Germinal center (tissue), 1 donor: Measurements from ENCODE around the gene MCHR2.
A peak's percentile ranks its signal among the peaks of the same experiment; 100 is the strongest.
"Not testable (repeated sequence)": the region's sequence is repeated elsewhere in the genome, so short reads cannot be mapped to it uniquely, and the experiment has no call there.

Source experiments
- DNase-seq: peaks from one replicate; pipeline ENCODE4 v3.0.0; 2012; ENCODE audit warnings: mixed read lengths, low spot score

MCHR2 gene

GRCh38 chr6:99993533-99994251 is at the start of gene MCHR2:
MCHR2 (minus strand) TSS chr6:99994223; CDS start chr6:99956147, 38,076 bp downstream.
- no peak for DNase-seq

GRCh38 chr6:100038546-100038945 is 44.5 kb upstream of the MCHR2 start:
- not testable (repeated sequence) for DNase-seq

GRCh38 chr6:100035873-100036653 is 42.0 kb upstream of the MCHR2 start:
- no peak for DNase-seq

- no peak for DNase-seq
These were observed 29.8 kb upstream of the MCHR2 start for GRCh38 chr6:100023798-100024197.

- no peak for DNase-seq
These were observed 28.8 kb upstream of the MCHR2 start for GRCh38 chr6:100022847-100023246.

- DNase-seq = no peak
These were observed 14.8 kb upstream of the MCHR2 start for GRCh38 chr6:100008857-100009256.

- peak; percentile 37 for DNase-seq
These were observed 7.9 kb upstream of the MCHR2 start for GRCh38 chr6:100001915-100002388.

- no peak for DNase-seq
These were observed 3.1 kb upstream of the MCHR2 start for GRCh38 chr6:99997141-99997540.

GRCh38 chr6:99995916-99996315 is 1.9 kb upstream of the MCHR2 start:
- no peak for DNase-seq

GRCh38 chr6:99993146-99993532 is 884 bp downstream of the MCHR2 start:
- DNase-seq = no peak

- no peak for DNase-seq
These were observed 2.1 kb downstream of the MCHR2 start for GRCh38 chr6:99991955-99992354.

GRCh38 chr6:99980741-99981140 is 13.3 kb downstream of the MCHR2 start:
- DNase-seq = no peak

- no peak for DNase-seq
These were observed 14.1 kb downstream of the MCHR2 start for GRCh38 chr6:99979953-99980352.

GRCh38 chr6:99967052-99967451 is 27.0 kb downstream of the MCHR2 start:
- no peak for DNase-seq

GRCh38 chr6:99960027-99960426 is 34.0 kb downstream of the MCHR2 start:
- DNase-seq = no peak

- DNase-seq = no peak
These were observed 42.8 kb downstream of the MCHR2 start for GRCh38 chr6:99951016-99951805.

GRCh38 chr6:99946005-99946404 is 48.0 kb downstream of the MCHR2 start:
- DNase-seq = no peak

- DNase-seq = no peak
These were observed 50.2 kb downstream of the MCHR2 start for GRCh38 chr6:99943846-99944245.

- no peak for DNase-seq
These were observed 53.4 kb downstream of the MCHR2 start for GRCh38 chr6:99940582-99940981.

- DNase-seq = no peak
These were observed 60.9 kb downstream of the MCHR2 start for GRCh38 chr6:99933129-99933528.

- no peak for DNase-seq
These were observed 81.4 kb downstream of the MCHR2 start for GRCh38 chr6:99912657-99913056.
